K562 (cell line): ENCODE results near the gene CENPO. TPM values are rescaled to one million over a fixed set of nuclear protein-coding genes. Genes with fewer than 3 reads are reported as not detected.

Experiments
- ATAC-seq: fragments of 200-7000 bp; cut with Tn5 transposase; 3 replicates; pipeline ENCODE4 v1.9.1; 2020; ENCODE audit warnings: moderate library complexity
- BruUV-seq: library from RNA; stranded (reverse); fragments of 400-500 nt; replicated peaks from 2 replicates; lab custom pipeline; 2021; lab: Mats Ljungman, UMichigan
- CTCF ChIA-PET: fragments of 300-600 bp; formaldehyde crosslinking; extraction: SDS; loops from one replicate; lab custom pipeline; 2021; ENCODE audit warnings: low intra/inter-chr PET ratio; lab: Yijun Ruan, JAX
- POLR2A ChIA-PET: fragments of 300-600, 350-650 bp; sonication (Branson Sonifier 250); formaldehyde crosslinking; extraction: SDS; loops from one replicate; lab custom pipeline; 2021; ENCODE audit warnings: antibody characterized with exemption, inconsistent platforms; lab: Yijun Ruan, JAX
- DNase-seq, 4 experiments: peaks; one replicate each; pipeline versions ENCODE4 v3.0.0 to v3.0.0-alpha.2; 2011 to 2018; ENCODE audit warnings: low spot score in 3 of 4, mixed read lengths in 3 of 4; ENCODE audit errors: extremely low read depth in 1 of 4
- FAIRE-seq: peaks from 2 replicates; lab custom pipeline; 2011; peaks lifted over from hg19 to GRCh38; lab: Jason Lieb, UNC
- H2AFZ ChIP-seq: 2 replicates; pipeline ENCODE4 v1.6.0; 2011; ENCODE audit warnings: low read depth, low read length, control low read depth, inconsistent platforms
- H3K27ac ChIP-seq: fragments of 200-600 bp; 3 replicates; pipeline ENCODE4 v1.8.0; 2011; ENCODE audit warnings: low read depth, mild to moderate bottlenecking, control low read depth, inconsistent platforms, low read length, moderate library complexity, mixed read lengths; ENCODE audit errors: extremely low read depth
- H3K27me3 ChIP-seq, 2 experiments: fragments of 300-600 bp in 1 of 2; 2 replicates in 1 of 2; 3 replicates in 1 of 2; pipeline versions ENCODE4 v1.6.0 to v1.8.0; 2011; ENCODE audit warnings: inconsistent platforms in 2 of 2, low read length in 2 of 2, mild to moderate bottlenecking in 1 of 2, mixed read lengths in 1 of 2, moderate library complexity in 1 of 2; ENCODE audit not compliant: control insufficient read depth in 2 of 2, insufficient read depth in 2 of 2
- H3K36me3 ChIP-seq: fragments of 300-600 bp; 3 replicates; pipeline ENCODE4 v1.8.0; 2011; ENCODE audit warnings: mild to moderate bottlenecking, low read length, inconsistent platforms; ENCODE audit not compliant: control insufficient read depth, insufficient read depth
- H3K4me1 ChIP-seq, 2 experiments: fragments of 200-600 bp in 1 of 2; replicated peaks in 1 of 2; 2 replicates in 1 of 2; 3 replicates in 1 of 2; pipeline versions ENCODE4 v1.5.1 to v1.8.0; 2011; ENCODE audit warnings: inconsistent platforms in 2 of 2, low read length in 2 of 2, mild to moderate bottlenecking in 1 of 2, mixed read lengths in 1 of 2, moderate library complexity in 1 of 2; ENCODE audit not compliant: control insufficient read depth in 2 of 2, insufficient read depth in 2 of 2
- H3K4me2 ChIP-seq: 2 replicates; pipeline ENCODE4 v1.6.1; 2011; ENCODE audit warnings: low read length, control low read depth, inconsistent platforms, mixed read lengths; ENCODE audit not compliant: insufficient read depth
- H3K4me3 ChIP-seq: fragments of 200-600 bp; sonication (generic), shearing (Covaris generic); 2 replicates; pipeline ENCODE4 v1.5.1; 2016; ENCODE audit warnings: control low read depth, inconsistent platforms
- H3K79me2 ChIP-seq: fragments of 200-600 bp; 3 replicates; pipeline ENCODE4 v1.8.0; 2011; ENCODE audit warnings: low read length, inconsistent platforms; ENCODE audit not compliant: control insufficient read depth, insufficient read depth
- H3K9ac ChIP-seq, 2 experiments: 2 replicates each; pipeline versions ENCODE4 v1.6.0 to v1.6.1; 2011; ENCODE audit warnings: low read depth in 2 of 2, low read length in 2 of 2, control low read depth in 1 of 2, inconsistent platforms in 1 of 2, mild to moderate bottlenecking in 1 of 2, mixed read lengths in 1 of 2; ENCODE audit not compliant: insufficient read depth in 1 of 2
- H3K9me1 ChIP-seq: one replicate; pipeline ENCODE4 v1.6.0; 2011; ENCODE audit warnings: inconsistent platforms, mild to moderate bottlenecking, low read length, moderate library complexity; ENCODE audit not compliant: control insufficient read depth, insufficient read depth
- H3K9me3 ChIP-seq: replicated peaks from 2 replicates; pipeline ENCODE4 v1.5.1; 2011; ENCODE audit warnings: low read depth, low read length, inconsistent platforms; ENCODE audit not compliant: control insufficient read depth, insufficient read depth
- H4K20me1 ChIP-seq: replicated peaks from 2 replicates; pipeline ENCODE4 v1.6.1; 2011; ENCODE audit warnings: low read length, inconsistent platforms, mixed read lengths; ENCODE audit not compliant: control insufficient read depth, insufficient read depth
- CBFA2T3 ChIP-seq: fragments of 450-650 bp; IDR thresholded peaks from 2 replicates; pipeline ENCODE4 v1.6.1; 2017
- CEBPG ChIP-seq, 3 experiments: fragments of 200-800 bp in 1 of 3; sonication (Bioruptor generic) in 1 of 3; sonication (generic) in 1 of 3; formaldehyde crosslinking in 1 of 3; IDR thresholded peaks in 2 of 3; conservative IDR thresholded peaks in 1 of 3; 2 replicates each; pipeline versions ENCODE4 v1.6.1 to v1.8.0; 2016 to 2022; ENCODE audit warnings: missing compliant biosample characterization in 2 of 3, missing genetic modification characterization in 2 of 3, mild to moderate bottlenecking in 1 of 3, missing genetic modification reagents in 1 of 3
- DNMT1 ChIP-seq: fragments of 450-650 bp; IDR thresholded peaks from 2 replicates; pipeline ENCODE4 v1.6.1; 2016; ENCODE audit warnings: antibody characterized with exemption, mild to moderate bottlenecking
- DPF2 ChIP-seq: fragments of 450-650 bp; IDR thresholded peaks from 2 replicates; pipeline ENCODE4 v1.6.1; 2016
- HDAC3 ChIP-seq: fragments of 450-650 bp; IDR thresholded peaks from 2 replicates; pipeline ENCODE4 v1.6.1; 2018; ENCODE audit warnings: borderline replicate concordance, mild to moderate bottlenecking, moderate library complexity; ENCODE audit not compliant: partially characterized antibody
- PHF21A ChIP-seq: fragments of 450-650 bp; IDR thresholded peaks from 2 replicates; pipeline ENCODE4 v1.6.1; 2017; ENCODE audit warnings: low read depth, borderline replicate concordance
- WGBS: fragments of 100-300 bp; shearing (Covaris generic); methylation state at CpG from one replicate; pipeline ENCODE4 v1.1.6; 2016; ENCODE audit warnings: low coverage, mixed read lengths; ENCODE audit not compliant: insufficient coverage; ENCODE audit errors: missing lambda C conversion rate; 5-methylcytosine and 5-hydroxymethylcytosine counted together
- in situ Hi-C: fragments of 300-500 bp; cut with MboI; formaldehyde crosslinking; loops from 4 replicates; pipeline ENCODE4 v1.15.0; 2018; ENCODE audit warnings: inconsistent platforms, mixed read lengths
- intact Hi-C: fragments of 100-400 bp; cut with micrococcal nuclease; formaldehyde crosslinking; loops from 2 replicates; pipeline ENCODE4 v1.14.2; 2022
- polyA plus RNA-seq, 8 experiments: library from polyadenylated mRNA; depleted of rRNA in 4 of 8; stranded (reverse) in 5 of 8; unstranded in 3 of 8; fragments of >200 nt; fragmentation: Nextera tagmentation in 2 of 8; fragmentation: Illumina TruSeq in 1 of 8; extraction: Ambion mirVana in 2 of 8; extraction: Trizol in 1 of 8; gene quantifications; 2 replicates each; pipeline versions ENCODE4 v1.2.1 to v1.2.3, GENCODE V29; 2011 to 2014; ENCODE audit warnings: inconsistent platforms in 1 of 8, missing spikeins in 1 of 8
- total RNA-seq, 7 experiments: library from RNA; depleted of rRNA in 6 of 7; stranded (reverse); fragments of >200 nt in 6 of 7; fragmentation: Illumina TruSeq in 2 of 7; extraction: Trizol in 2 of 7; gene quantifications; 2 replicates each; pipeline versions ENCODE4 v1.2.1 to v1.2.3, GENCODE V29; 2011 to 2021; ENCODE audit warnings: low replicate concordance in 1 of 7
- TF ChIP-seq, protein P1 (sequence below): fragments of 450-650 bp; IDR thresholded peaks from 2 replicates; pipeline ENCODE4 v1.6.1; 2016
- TF ChIP-seq, protein P2 (sequence below): fragments of 450-650 bp; IDR thresholded peaks from 2 replicates; pipeline ENCODE4 v1.6.1; 2016; ENCODE audit warnings: mild to moderate bottlenecking, moderate library complexity

Gene CENPO
- total and polyA plus RNA-seq, 9 of the 15 experiments (the other 6 are each of a cell fraction or from before 2014, with no cell fraction given), result 30.6 to 59.4 (median 38.9) TPM

DNA sequence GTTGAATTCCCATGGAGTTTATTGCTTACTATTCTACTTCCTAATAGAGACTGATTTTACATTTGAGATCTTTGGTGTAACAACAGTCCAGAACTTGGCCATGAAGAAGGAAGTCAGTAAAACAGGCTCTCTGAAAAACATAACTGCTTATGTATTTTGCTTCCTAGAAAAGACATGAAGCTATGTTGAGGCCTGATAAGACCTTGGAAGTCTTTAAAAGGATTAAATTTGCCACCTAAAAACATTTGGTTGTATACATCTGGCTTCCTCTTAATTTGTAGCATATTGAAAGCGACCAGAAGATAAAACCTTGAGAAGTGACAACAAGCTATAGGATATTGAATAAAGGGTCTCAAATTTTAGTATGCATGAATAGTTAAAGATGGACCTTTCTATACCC is 36.4 kb upstream of the CENPO start (continued):
- TF ChIP-seq CBFA2T3, result 0 out of 2 replicates have a peak, but pooled peaks have one; percentile 29
- no peak for TF ChIP-seq DNMT1
- TF ChIP-seq, protein P1, sequence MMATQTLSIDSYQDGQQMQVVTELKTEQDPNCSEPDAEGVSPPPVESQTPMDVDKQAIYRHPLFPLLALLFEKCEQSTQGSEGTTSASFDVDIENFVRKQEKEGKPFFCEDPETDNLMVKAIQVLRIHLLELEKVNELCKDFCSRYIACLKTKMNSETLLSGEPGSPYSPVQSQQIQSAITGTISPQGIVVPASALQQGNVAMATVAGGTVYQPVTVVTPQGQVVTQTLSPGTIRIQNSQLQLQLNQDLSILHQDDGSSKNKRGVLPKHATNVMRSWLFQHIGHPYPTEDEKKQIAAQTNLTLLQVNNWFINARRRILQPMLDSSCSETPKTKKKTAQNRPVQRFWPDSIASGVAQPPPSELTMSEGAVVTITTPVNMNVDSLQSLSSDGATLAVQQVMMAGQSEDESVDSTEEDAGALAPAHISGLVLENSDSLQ, result no peak
- TF ChIP-seq DPF2, result peak; percentile 26; the same call in 1 of the 2 replicates
- TF ChIP-seq HDAC3, result no peak
- TF ChIP-seq, all 486 proteins: peak for 6

DNA sequence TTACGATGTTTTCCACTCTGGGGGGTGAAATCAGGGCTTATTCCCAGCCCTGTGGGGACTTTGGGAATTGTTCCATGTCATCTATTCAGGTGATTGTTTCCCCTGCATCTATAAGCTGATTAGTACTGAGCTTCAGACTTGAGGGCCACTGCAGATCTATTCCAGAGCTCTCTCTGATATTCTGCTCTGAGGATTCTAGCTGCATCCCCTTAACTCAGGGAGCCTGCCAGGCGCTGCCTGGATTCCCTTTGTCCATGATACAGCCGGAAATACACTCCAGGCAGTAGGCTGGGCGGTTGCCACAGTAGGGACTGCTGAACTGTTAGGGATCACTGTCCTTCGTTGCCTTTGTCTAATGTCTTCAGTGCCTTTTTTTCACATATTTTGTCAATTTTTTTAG is 31.4 kb upstream of the CENPO start:
- intact Hi-C loops (no loop called here), in situ Hi-C loops (no loop called here)
- no peaks in the 10 kb centered on the region for H3K9me1 ChIP-seq
- H3K79me2 ChIP-seq, result no peaks in the 10 kb centered on the region
- ATAC-seq, result no peak
- H3K27ac ChIP-seq, result no peak overlapping the region
- no peak overlapping the region for H2AFZ ChIP-seq
- H3K4me2 ChIP-seq, result no peak overlapping the region
- 84% methylated on average over 5 of the region's 5 CpGs for WGBS
- BruUV-seq, result no TSS peak
- H3K36me3 ChIP-seq, result peaks cover 35% of the 10 kb centered on the region
- H3K27me3 ChIP-seq, result no peaks in the 10 kb centered on the region
- H3K4me3 ChIP-seq, result no peak overlapping the region
- H3K4me1 ChIP-seq, result peaks cover 0 to 3% of the 10 kb centered on the region in 2 experiments; a peak in 2 of 5 replicates
- no peak overlapping the region for H3K9ac ChIP-seq
- FAIRE-seq, result no peak
- CTCF ChIA-PET, result no interaction called here
- POLR2A ChIA-PET, result interaction anchor here (0.7 kb wide), 1 partner anchor 31 kb away, joined by 3 read pairs; the partner anchor contains the start of genes CENPO and PTRHD1
- H4K20me1 ChIP-seq, result no peaks in the 10 kb centered on the region
- DNase-seq, result no peak
- no peaks in the 10 kb centered on the region for H3K9me3 ChIP-seq
- TF ChIP-seq, protein P2, sequence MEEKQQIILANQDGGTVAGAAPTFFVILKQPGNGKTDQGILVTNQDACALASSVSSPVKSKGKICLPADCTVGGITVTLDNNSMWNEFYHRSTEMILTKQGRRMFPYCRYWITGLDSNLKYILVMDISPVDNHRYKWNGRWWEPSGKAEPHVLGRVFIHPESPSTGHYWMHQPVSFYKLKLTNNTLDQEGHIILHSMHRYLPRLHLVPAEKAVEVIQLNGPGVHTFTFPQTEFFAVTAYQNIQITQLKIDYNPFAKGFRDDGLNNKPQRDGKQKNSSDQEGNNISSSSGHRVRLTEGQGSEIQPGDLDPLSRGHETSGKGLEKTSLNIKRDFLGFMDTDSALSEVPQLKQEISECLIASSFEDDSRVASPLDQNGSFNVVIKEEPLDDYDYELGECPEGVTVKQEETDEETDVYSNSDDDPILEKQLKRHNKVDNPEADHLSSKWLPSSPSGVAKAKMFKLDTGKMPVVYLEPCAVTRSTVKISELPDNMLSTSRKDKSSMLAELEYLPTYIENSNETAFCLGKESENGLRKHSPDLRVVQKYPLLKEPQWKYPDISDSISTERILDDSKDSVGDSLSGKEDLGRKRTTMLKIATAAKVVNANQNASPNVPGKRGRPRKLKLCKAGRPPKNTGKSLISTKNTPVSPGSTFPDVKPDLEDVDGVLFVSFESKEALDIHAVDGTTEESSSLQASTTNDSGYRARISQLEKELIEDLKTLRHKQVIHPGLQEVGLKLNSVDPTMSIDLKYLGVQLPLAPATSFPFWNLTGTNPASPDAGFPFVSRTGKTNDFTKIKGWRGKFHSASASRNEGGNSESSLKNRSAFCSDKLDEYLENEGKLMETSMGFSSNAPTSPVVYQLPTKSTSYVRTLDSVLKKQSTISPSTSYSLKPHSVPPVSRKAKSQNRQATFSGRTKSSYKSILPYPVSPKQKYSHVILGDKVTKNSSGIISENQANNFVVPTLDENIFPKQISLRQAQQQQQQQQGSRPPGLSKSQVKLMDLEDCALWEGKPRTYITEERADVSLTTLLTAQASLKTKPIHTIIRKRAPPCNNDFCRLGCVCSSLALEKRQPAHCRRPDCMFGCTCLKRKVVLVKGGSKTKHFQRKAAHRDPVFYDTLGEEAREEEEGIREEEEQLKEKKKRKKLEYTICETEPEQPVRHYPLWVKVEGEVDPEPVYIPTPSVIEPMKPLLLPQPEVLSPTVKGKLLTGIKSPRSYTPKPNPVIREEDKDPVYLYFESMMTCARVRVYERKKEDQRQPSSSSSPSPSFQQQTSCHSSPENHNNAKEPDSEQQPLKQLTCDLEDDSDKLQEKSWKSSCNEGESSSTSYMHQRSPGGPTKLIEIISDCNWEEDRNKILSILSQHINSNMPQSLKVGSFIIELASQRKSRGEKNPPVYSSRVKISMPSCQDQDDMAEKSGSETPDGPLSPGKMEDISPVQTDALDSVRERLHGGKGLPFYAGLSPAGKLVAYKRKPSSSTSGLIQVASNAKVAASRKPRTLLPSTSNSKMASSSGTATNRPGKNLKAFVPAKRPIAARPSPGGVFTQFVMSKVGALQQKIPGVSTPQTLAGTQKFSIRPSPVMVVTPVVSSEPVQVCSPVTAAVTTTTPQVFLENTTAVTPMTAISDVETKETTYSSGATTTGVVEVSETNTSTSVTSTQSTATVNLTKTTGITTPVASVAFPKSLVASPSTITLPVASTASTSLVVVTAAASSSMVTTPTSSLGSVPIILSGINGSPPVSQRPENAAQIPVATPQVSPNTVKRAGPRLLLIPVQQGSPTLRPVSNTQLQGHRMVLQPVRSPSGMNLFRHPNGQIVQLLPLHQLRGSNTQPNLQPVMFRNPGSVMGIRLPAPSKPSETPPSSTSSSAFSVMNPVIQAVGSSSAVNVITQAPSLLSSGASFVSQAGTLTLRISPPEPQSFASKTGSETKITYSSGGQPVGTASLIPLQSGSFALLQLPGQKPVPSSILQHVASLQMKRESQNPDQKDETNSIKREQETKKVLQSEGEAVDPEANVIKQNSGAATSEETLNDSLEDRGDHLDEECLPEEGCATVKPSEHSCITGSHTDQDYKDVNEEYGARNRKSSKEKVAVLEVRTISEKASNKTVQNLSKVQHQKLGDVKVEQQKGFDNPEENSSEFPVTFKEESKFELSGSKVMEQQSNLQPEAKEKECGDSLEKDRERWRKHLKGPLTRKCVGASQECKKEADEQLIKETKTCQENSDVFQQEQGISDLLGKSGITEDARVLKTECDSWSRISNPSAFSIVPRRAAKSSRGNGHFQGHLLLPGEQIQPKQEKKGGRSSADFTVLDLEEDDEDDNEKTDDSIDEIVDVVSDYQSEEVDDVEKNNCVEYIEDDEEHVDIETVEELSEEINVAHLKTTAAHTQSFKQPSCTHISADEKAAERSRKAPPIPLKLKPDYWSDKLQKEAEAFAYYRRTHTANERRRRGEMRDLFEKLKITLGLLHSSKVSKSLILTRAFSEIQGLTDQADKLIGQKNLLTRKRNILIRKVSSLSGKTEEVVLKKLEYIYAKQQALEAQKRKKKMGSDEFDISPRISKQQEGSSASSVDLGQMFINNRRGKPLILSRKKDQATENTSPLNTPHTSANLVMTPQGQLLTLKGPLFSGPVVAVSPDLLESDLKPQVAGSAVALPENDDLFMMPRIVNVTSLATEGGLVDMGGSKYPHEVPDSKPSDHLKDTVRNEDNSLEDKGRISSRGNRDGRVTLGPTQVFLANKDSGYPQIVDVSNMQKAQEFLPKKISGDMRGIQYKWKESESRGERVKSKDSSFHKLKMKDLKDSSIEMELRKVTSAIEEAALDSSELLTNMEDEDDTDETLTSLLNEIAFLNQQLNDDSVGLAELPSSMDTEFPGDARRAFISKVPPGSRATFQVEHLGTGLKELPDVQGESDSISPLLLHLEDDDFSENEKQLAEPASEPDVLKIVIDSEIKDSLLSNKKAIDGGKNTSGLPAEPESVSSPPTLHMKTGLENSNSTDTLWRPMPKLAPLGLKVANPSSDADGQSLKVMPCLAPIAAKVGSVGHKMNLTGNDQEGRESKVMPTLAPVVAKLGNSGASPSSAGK, result no peak
- TF ChIP-seq PHF21A (no peak), CEBPG (CRISPR knock-in tag; IDR thresholded peaks at IDR 0.05) (no peak), CEBPG (tag; conservative IDR thresholded peaks at IDR 0.05 in 1 of 2, IDR thresholded peaks at IDR 0.05 in 1 of 2) (no peak)
